ENCODE data around the gene CFAP45. TPM values are rescaled to one million over a fixed set of nuclear protein-coding genes. Genes with fewer than 3 reads are reported as not detected.

CFAP45 gene
- total RNA-seq, 1 experiment from 2014 or later = 0.48 TPM

DNA sequence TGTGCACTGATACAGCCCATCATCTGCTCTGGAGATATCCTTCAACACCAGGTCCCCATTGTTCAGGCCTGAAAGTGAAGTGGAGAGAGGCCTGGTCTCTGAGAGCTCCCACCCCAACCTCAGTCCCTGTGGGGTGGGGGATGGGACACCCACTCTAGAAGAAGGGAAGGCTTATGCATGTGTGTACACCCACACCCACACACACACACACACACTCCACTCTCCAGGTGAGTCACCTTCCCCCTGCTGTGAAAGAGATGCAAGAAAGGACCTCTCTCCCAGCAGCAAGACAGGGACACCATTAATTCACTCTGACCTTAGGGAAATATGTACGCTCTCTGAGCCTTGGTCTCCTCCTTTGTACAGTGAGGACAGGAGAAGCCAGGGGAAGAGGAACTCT, 43.4 kb downstream of the CFAP45 start:
- ChIA-PET POLR2A (interaction anchor here (0.5 kb wide), 1 partner anchor 46 kb away, joined by 3 read pairs; no protein-coding TSS in a partner anchor), CTCF (interaction anchor here (1.4 kb wide), 1 partner anchor 76 kb away, joined by 4 read pairs; the partner anchor contains the start of gene DUSP23)
- no peak for DNase-seq (ENCODE audit: low spot score)
- H3K27me3 Mint-ChIP-seq (ENCODE audit: low read depth) = peaks cover 44% of the 10 kb centered on the region
- no peak for ATAC-seq
- no peak overlapping the region for H3K4me3 Mint-ChIP-seq
- no peaks in the 10 kb centered on the region for H3K36me3 Mint-ChIP-seq
- H3K4me1 Mint-ChIP-seq = peaks cover 7% of the 10 kb centered on the region
- no peaks in the 10 kb centered on the region for H3K9me3 Mint-ChIP-seq
- TF ChIP-seq NFYB (CRISPR knock-in tag; conservative IDR thresholded peaks at IDR 0.05; ENCODE audit: low read depth) = no peak
- TF ChIP-seq MAX (CRISPR knock-in tag; IDR thresholded peaks at IDR 0.05) = no peak
- TF ChIP-seq, protein P1, sequence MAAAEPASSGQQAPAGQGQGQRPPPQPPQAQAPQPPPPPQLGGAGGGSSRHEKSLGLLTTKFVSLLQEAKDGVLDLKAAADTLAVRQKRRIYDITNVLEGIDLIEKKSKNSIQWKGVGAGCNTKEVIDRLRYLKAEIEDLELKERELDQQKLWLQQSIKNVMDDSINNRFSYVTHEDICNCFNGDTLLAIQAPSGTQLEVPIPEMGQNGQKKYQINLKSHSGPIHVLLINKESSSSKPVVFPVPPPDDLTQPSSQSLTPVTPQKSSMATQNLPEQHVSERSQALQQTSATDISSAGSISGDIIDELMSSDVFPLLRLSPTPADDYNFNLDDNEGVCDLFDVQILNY (CRISPR knock-in tag; IDR thresholded peaks at IDR 0.05) = no peak
- TF ChIP-seq GRHL2 (CRISPR knock-in tag; IDR thresholded peaks at IDR 0.05; ENCODE audit: insufficient replicate concordance, severe bottlenecking) = no peak
- TF ChIP-seq, protein P2, sequence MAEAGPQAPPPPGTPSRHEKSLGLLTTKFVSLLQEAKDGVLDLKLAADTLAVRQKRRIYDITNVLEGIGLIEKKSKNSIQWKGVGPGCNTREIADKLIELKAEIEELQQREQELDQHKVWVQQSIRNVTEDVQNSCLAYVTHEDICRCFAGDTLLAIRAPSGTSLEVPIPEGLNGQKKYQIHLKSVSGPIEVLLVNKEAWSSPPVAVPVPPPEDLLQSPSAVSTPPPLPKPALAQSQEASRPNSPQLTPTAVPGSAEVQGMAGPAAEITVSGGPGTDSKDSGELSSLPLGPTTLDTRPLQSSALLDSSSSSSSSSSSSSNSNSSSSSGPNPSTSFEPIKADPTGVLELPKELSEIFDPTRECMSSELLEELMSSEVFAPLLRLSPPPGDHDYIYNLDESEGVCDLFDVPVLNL (CRISPR knock-in tag; IDR thresholded peaks at IDR 0.05; ENCODE audit: borderline replicate concordance, low read depth) = no peak
- TF ChIP-seq PRRX2 (CRISPR knock-in tag; IDR thresholded peaks at IDR 0.05) = no peak
- TF ChIP-seq NR2C2 (CRISPR knock-in tag; IDR thresholded peaks at IDR 0.05) = no peak
- no peak overlapping the region for H3K27ac Mint-ChIP-seq

- ChIA-PET CTCF (interaction anchor here (1.0 to 3.2 kb wide), 3 partner anchors 37 to 151 kb away, joined by 3 to 14 read pairs (median 13); no protein-coding TSS in a partner anchor), POLR2A (no interaction called here)
- Mint-ChIP-seq H3K9me3 (no peaks in the 10 kb centered on the region), H3K4me1 (peaks cover 6% of the 10 kb centered on the region), H3K36me3 (no peaks in the 10 kb centered on the region), H3K27me3 (ENCODE audit: low read depth) (peaks cover 43% of the 10 kb centered on the region), H3K4me3 (no peak overlapping the region), H3K27ac (no peak overlapping the region)
- ATAC-seq (no peak), DNase-seq (ENCODE audit: low spot score) (no peak)
- TF ChIP-seq CREB1 (CRISPR knock-in tag; IDR thresholded peaks at IDR 0.05) = no peak
- no peak for TF ChIP-seq GRHL2 (CRISPR knock-in tag; IDR thresholded peaks at IDR 0.05; ENCODE audit: insufficient replicate concordance, severe bottlenecking)
- TF ChIP-seq, protein P3, sequence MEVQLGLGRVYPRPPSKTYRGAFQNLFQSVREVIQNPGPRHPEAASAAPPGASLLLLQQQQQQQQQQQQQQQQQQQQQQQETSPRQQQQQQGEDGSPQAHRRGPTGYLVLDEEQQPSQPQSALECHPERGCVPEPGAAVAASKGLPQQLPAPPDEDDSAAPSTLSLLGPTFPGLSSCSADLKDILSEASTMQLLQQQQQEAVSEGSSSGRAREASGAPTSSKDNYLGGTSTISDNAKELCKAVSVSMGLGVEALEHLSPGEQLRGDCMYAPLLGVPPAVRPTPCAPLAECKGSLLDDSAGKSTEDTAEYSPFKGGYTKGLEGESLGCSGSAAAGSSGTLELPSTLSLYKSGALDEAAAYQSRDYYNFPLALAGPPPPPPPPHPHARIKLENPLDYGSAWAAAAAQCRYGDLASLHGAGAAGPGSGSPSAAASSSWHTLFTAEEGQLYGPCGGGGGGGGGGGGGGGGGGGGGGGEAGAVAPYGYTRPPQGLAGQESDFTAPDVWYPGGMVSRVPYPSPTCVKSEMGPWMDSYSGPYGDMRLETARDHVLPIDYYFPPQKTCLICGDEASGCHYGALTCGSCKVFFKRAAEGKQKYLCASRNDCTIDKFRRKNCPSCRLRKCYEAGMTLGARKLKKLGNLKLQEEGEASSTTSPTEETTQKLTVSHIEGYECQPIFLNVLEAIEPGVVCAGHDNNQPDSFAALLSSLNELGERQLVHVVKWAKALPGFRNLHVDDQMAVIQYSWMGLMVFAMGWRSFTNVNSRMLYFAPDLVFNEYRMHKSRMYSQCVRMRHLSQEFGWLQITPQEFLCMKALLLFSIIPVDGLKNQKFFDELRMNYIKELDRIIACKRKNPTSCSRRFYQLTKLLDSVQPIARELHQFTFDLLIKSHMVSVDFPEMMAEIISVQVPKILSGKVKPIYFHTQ (CRISPR knock-in tag; IDR thresholded peaks at IDR 0.05) = no peak
- TF ChIP-seq E2F1 (CRISPR knock-in tag; IDR thresholded peaks at IDR 0.05) = no peak
- TF ChIP-seq, protein P2 (CRISPR knock-in tag; IDR thresholded peaks at IDR 0.05; ENCODE audit: borderline replicate concordance, low read depth) = no peak
- no peak for TF ChIP-seq KAT7 (CRISPR knock-in tag; IDR thresholded peaks at IDR 0.05; ENCODE audit: borderline replicate concordance)
- TF ChIP-seq TEAD4 (CRISPR knock-in tag; IDR thresholded peaks at IDR 0.05) = no peak
- TF ChIP-seq EMX1 (CRISPR knock-in tag; IDR thresholded peaks at IDR 0.05) = no peak
- no peak for TF ChIP-seq GTF2I (CRISPR knock-in tag; conservative IDR thresholded peaks at IDR 0.05)
- no peak for TF ChIP-seq HMGXB4 (CRISPR knock-in tag; IDR thresholded peaks at IDR 0.05)
- TF ChIP-seq CDX4 (CRISPR knock-in tag; IDR thresholded peaks at IDR 0.05; ENCODE audit: borderline replicate concordance) = no peak
- no peak for TF ChIP-seq IRF2 (CRISPR knock-in tag; IDR thresholded peaks at IDR 0.05; ENCODE audit: borderline replicate concordance, low read depth)
- TF ChIP-seq ZNF263 (CRISPR knock-in tag; IDR thresholded peaks at IDR 0.05; ENCODE audit: low read depth) = no peak
- no peak for TF ChIP-seq HMGA2 (CRISPR knock-in tag; IDR thresholded peaks at IDR 0.05)
- no peak for TF ChIP-seq ZNF512 (CRISPR knock-in tag; IDR thresholded peaks at IDR 0.05; ENCODE audit: borderline replicate concordance)
Observed at GRCh38 chr1:159855709-159856108, 44.3 kb downstream of the CFAP45 start.
